GM13976 (cell line): ENCODE measurements around the gene PLB1.

Experiments
- DNase-seq: peaks from one replicate; pipeline ENCODE4 v3.0.0; 2012; ENCODE audit warnings: low spot score
- CTCF ChIP-seq: IDR thresholded peaks from 2 replicates; pipeline ENCODE4 v1.5.1; 2012; ENCODE audit warnings: borderline replicate concordance, mild to moderate bottlenecking; ENCODE audit not compliant: insufficient read depth; ENCODE audit errors: extremely low read depth, missing control alignments, control extremely low read depth
- in situ Hi-C: fragments of 300-500 bp; cut with MboI; formaldehyde crosslinking; loops from one replicate; pipeline ENCODE4 v1.12.0; 2022; ENCODE audit warnings: low sequenced_read_pairs, mixed read lengths, inconsistent platforms; ENCODE audit not compliant: unreplicated experiment

PLB1 gene

GRCh38 chr2:28618221-28619141 lies 122.6 kb downstream of the PLB1 start:
- no peak for TF ChIP-seq CTCF
- in situ Hi-C loops = no loop called here
- DNase-seq = no peak

GRCh38 chr2:28619213-28620196 lies 123.6 kb downstream of the PLB1 start:
- in situ Hi-C loops = no loop called here
- DNase-seq = no peak
- TF ChIP-seq CTCF = no peak

GRCh38 chr2:28620291-28620793 lies 124.5 kb downstream of the PLB1 start:
- in situ Hi-C loops = no loop called here
- DNase-seq = no peak
- no peak for TF ChIP-seq CTCF

GRCh38 chr2:28620801-28621171 lies 124.9 kb downstream of the PLB1 start:
- DNase-seq = no peak
- in situ Hi-C loops = no loop called here
- no peak for TF ChIP-seq CTCF

- peak; percentile 6 for TF ChIP-seq CTCF
- peak; percentile 46 for DNase-seq
- in situ Hi-C loops = no loop called here
These were observed 125.6 kb downstream of the PLB1 start for GRCh38 chr2:28621172-28622100.
